HL-60 (cell line): ENCODE data around the gene ATP8B4.

Source experiments
- DNase-seq, 2 experiments: peaks; one replicate each; pipeline ENCODE4 v3.0.0-alpha.2; 2010 to 2020; ENCODE audit warnings: low read depth in 1 of 2, low spot score in 1 of 2
- H3K27ac ChIP-seq: fragments of 250-450 bp; sonication (Bioruptor Pico); replicated peaks from 2 replicates; pipeline ENCODE4 v1.5.1; 2020; ENCODE audit warnings: mild to moderate bottlenecking, moderate library complexity
- H3K27me3 ChIP-seq: fragments of 250-450 bp; sonication (Bioruptor Pico); 2 replicates; pipeline ENCODE4 v1.5.1; 2021; ENCODE audit warnings: mild to moderate bottlenecking, moderate library complexity; ENCODE audit not compliant: insufficient read depth, poor library complexity, severe bottlenecking
- H3K4me3 ChIP-seq: replicated peaks from 2 replicates; pipeline ENCODE4 v1.5.1; 2011; ENCODE audit warnings: mild to moderate bottlenecking, control low read depth, low read length; ENCODE audit not compliant: insufficient read depth
- CTCF ChIP-seq: IDR thresholded peaks from one replicate; pipeline ENCODE4 v1.5.1; 2011; ENCODE audit warnings: low read length, control low read depth, inconsistent platforms; ENCODE audit not compliant: insufficient read depth
- GABPA ChIP-seq: IDR thresholded peaks from 2 replicates; pipeline ENCODE4 v1.6.1; 2012; ENCODE audit warnings: low read depth
- POLR2AphosphoS5 ChIP-seq: IDR thresholded peaks from 2 replicates; pipeline ENCODE4 v1.6.1; 2012; ENCODE audit warnings: low read depth
- REST ChIP-seq: IDR thresholded peaks from 2 replicates; pipeline ENCODE4 v1.6.1; 2012; ENCODE audit warnings: low read depth; ENCODE audit not compliant: insufficient replicate concordance
- SPI1 ChIP-seq: IDR thresholded peaks from 2 replicates; pipeline ENCODE4 v1.6.1; 2012; ENCODE audit warnings: low read depth, mild to moderate bottlenecking, borderline replicate concordance
- long read RNA-seq: library from polyadenylated mRNA; unstranded; transcript quantifications from one replicate; pipeline ENCODE4 v2.0.0, GENCODE V29; 2020

ATP8B4 gene
- long read RNA-seq, partial matches to known transcripts, result 6 of 27 reads
- long read RNA-seq, other reads (novel, unspliced or antisense), result 20 of 27 reads

- peak within 1 kb of the TSS; percentile 97 for H3K27ac ChIP-seq
- peak within 1 kb of the TSS; percentile 42 for H3K4me3 ChIP-seq
These were observed at the start of gene ATP8B4 for GRCh38 chr15:50119063-50120040. Gene ATP8B4 (minus strand): TSS chr15:50119233. CDS start chr15:50106966, 12,267 bp downstream.

GRCh38 chr15:50168379-50168778, 49.3 kb upstream of the ATP8B4 start:
- DNase-seq, result no peak

More at GRCh38 chr15:50119063-50120040, at the start of gene ATP8B4:
- DNase-seq, result peak in 1 of 2 experiments; percentile 65
- no peak for TF ChIP-seq GABPA
- TF ChIP-seq REST, result no peak
- TF ChIP-seq POLR2AphosphoS5, result peak; percentile 18; the same call in 1 of the 2 replicates
- no peak for TF ChIP-seq CTCF
- TF ChIP-seq SPI1, result 0 out of 2 replicates have a peak, but pooled peaks have one; percentile 22
- H3K27me3 ChIP-seq, result no peaks in the 10 kb centered on the region

More at GRCh38 chr15:50168379-50168778, 49.3 kb upstream of the ATP8B4 start:
- H3K27me3 ChIP-seq, result no peaks in the 10 kb centered on the region
- TF ChIP-seq GABPA (no peak), POLR2AphosphoS5 (no peak), REST (no peak), SPI1 (no peak), CTCF (no peak)
- H3K4me3 ChIP-seq, result no peak overlapping the region
- no peak overlapping the region for H3K27ac ChIP-seq
